Duodenal mucosa (tissue), 2 donors: ENCODE measurements around the gene TTLL7.

ENCODE experiments used
- H3K27ac ChIP-seq: one replicate; pipeline ENCODE4 v1.7.0; 2013; ENCODE audit warnings: low read depth, low read length
- H3K27me3 ChIP-seq, 2 donors: one replicate each; pipeline ENCODE4 v1.7.0; 2013; ENCODE audit warnings: low read length in 2 of 2, control low read depth in 1 of 2; ENCODE audit not compliant: insufficient read depth in 2 of 2, control insufficient read depth in 1 of 2
- H3K36me3 ChIP-seq, 2 donors: one replicate each; pipeline ENCODE4 v1.7.0; 2013; ENCODE audit warnings: low read length in 2 of 2, control low read depth in 1 of 2; ENCODE audit not compliant: insufficient read depth in 2 of 2, control insufficient read depth in 1 of 2
- H3K4me1 ChIP-seq, 2 donors: one replicate each; pipeline ENCODE4 v1.7.0; 2013; ENCODE audit warnings: low read length in 2 of 2, control low read depth in 1 of 2; ENCODE audit not compliant: insufficient read depth in 2 of 2, control insufficient read depth in 1 of 2
- H3K4me3 ChIP-seq, 2 donors: one replicate each; pipeline ENCODE4 v1.7.0; 2013; ENCODE audit warnings: low read length in 2 of 2, low read depth in 1 of 2
- H3K9ac ChIP-seq, 2 donors: one replicate each; pipeline ENCODE4 v1.7.0; 2013; ENCODE audit warnings: low read length in 2 of 2, low read depth in 1 of 2
- H3K9me3 ChIP-seq, 2 donors: one replicate each; pipeline ENCODE4 v1.7.0; 2013; ENCODE audit warnings: low read length in 2 of 2, control low read depth in 1 of 2; ENCODE audit not compliant: control insufficient read depth in 1 of 2

TTLL7 gene

DNA sequence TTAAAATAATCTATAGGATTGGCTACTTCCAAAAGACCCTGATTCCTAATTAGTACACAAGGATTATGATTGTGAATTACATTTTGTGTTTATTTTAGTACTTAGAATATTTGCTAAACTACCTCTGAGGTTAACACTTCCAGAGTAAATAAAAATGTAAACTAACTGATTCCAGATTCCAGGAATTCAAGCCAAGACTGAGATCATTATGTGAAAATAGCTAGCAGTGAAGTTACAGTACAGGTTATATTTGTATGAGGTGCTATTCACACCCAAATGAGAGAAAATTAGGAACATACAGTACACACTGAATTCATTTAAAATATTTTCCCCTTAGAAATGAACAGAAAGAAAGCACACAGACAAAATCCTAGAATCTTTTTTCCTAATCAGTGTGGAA, 28.8 kb downstream of the TTLL7 start:
- Histone ChIP-seq H3K4me3 (no peak overlapping the region), H3K27me3 (no peaks in the 10 kb centered on the region), H3K36me3 (no peaks in the 10 kb centered on the region), H3K4me1 (no peaks in the 10 kb centered on the region), H3K27ac (no peak overlapping the region), H3K9ac (no peak overlapping the region), H3K9me3 (no peaks in the 10 kb centered on the region)

- H3K9ac ChIP-seq, result no peak overlapping the region
- no peaks in the 10 kb centered on the region for H3K27me3 ChIP-seq
- no peaks in the 10 kb centered on the region for H3K9me3 ChIP-seq
- no peaks in the 10 kb centered on the region for H3K36me3 ChIP-seq
- H3K4me3 ChIP-seq, result no peak overlapping the region
- no peaks in the 10 kb centered on the region for H3K4me1 ChIP-seq
- H3K27ac ChIP-seq, result no peak overlapping the region
Measured at GRCh38 chr1:83967336-83967735, 31.6 kb downstream of the TTLL7 start.

DNA sequence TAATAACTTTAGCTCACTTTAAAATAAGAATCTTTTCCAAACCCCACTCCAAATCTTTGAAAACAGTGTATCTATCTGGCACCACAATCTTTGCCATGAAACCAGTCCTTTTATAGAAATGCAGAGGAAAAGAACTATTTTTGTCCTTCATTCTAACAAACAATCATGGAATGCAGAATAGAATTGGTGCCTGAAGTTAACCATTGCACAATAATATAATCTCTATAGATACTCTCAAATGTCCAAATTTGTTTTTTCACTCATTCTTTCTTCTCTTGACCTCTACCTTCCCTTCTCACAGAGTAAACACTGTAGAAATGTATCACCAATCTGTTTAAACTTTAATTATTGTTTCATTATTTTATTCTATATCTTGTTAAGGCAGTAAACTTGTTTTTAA, 34.8 kb downstream of the TTLL7 start:
- Histone ChIP-seq H3K36me3 (no peaks in the 10 kb centered on the region), H3K9ac (no peak overlapping the region), H3K27ac (no peak overlapping the region), H3K9me3 (no peaks in the 10 kb centered on the region), H3K27me3 (no peaks in the 10 kb centered on the region), H3K4me3 (no peak overlapping the region), H3K4me1 (no peaks in the 10 kb centered on the region)

- Histone ChIP-seq H3K9me3 (no peaks in the 10 kb centered on the region), H3K9ac (no peak overlapping the region), H3K27ac (no peak overlapping the region)
Measured at GRCh38 chr1:83961571-83962295, 37.2 kb downstream of the TTLL7 start.

DNA sequence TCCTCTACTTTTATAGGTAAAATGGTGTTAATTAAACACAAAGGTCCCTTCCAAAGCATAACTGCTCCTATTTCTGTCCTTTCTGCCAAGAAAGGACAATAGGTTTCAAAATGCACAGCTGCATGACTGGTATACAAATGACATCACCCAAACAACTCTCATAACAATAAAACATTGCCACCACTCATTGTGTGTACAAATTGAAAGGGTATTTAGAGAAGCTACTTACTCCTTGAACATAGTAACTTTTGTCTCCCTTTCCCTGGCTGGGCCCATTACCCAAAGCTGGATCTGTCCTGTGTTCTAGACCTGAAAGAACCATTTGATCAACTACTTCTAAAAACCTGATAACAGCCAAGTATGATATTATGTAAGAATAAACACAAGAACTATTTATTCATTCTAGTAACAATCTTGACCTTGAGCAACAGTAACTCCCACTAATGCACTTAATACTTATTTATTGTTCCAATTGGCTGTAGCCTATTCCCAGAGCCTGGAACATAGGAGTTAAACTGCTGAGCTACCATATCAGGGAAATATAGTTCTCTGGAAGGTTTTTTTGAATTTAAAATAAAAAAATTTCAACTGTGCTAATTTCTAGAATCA, 38.2 kb downstream of the TTLL7 start:
- Histone ChIP-seq H3K4me3 (no peak overlapping the region), H3K27me3 (no peaks in the 10 kb centered on the region), H3K9ac (no peak overlapping the region), H3K4me1 (no peaks in the 10 kb centered on the region), H3K9me3 (no peaks in the 10 kb centered on the region), H3K27ac (no peak overlapping the region), H3K36me3 (no peaks in the 10 kb centered on the region)

More at GRCh38 chr1:83961571-83962295, 37.2 kb downstream of the TTLL7 start:
- H3K27me3 ChIP-seq, result no peaks in the 10 kb centered on the region
- H3K36me3 ChIP-seq, result no peaks in the 10 kb centered on the region
- H3K4me1 ChIP-seq, result no peaks in the 10 kb centered on the region
- H3K4me3 ChIP-seq, result no peak overlapping the region

DNA sequence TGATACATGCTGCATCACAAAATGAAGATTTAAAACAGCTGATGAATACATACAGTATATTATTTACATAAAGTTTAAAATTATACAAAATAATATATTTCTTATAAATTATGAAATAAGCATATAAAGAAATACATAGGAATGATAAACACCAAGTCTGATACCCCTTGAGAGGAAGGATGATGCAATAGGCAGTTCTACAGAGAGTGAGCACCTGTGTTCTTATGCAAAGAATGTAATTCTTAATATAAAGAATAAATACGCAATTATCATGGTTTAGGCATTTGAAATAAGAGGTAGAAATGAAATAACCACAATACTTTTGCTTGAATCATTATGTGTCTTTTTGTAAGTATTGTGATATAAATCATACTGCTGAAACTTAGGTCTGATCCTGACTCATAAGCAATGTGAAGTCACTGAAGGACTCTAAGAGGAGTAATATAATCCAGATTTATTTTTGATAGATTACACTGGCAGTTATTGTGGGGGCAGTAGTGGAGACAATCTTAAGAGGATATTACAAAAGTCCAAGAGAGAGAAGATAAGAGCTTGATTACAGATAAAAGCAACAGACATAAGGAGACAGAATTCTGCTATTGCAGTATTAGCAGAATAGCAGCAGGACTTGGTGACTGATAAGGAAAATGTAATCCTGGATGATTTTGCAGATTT, 39.0 kb downstream of the TTLL7 start:
- H3K4me3 ChIP-seq, result no peak overlapping the region
- H3K27ac ChIP-seq, result no peak overlapping the region
- H3K27me3 ChIP-seq, result no peaks in the 10 kb centered on the region
- no peaks in the 10 kb centered on the region for H3K9me3 ChIP-seq
- H3K36me3 ChIP-seq, result no peaks in the 10 kb centered on the region
- no peaks in the 10 kb centered on the region for H3K4me1 ChIP-seq
- H3K9ac ChIP-seq, result no peak overlapping the region

DNA sequence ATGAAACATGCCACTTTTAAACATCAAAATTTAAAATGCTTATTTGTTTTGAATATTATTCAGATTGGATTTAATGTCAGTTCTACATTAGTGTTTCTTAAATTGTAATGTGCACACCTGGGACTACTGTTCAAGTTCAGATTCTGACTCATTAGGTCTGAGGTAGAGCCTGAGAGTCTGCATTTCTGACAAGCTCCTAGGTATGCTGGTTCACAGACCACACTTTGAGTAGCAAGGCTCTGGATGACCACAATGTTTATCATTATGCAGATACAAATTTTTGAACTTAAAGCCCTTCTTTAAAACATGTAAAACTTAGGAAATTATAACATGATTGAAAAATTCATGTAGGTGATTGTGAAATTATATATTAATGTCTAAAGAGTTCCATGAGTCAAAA, 40.2 kb downstream of the TTLL7 start:
- Histone ChIP-seq H3K27me3 (no peaks in the 10 kb centered on the region), H3K9ac (no peak overlapping the region), H3K27ac (no peak overlapping the region), H3K4me3 (no peak overlapping the region), H3K36me3 (no peaks in the 10 kb centered on the region), H3K4me1 (no peaks in the 10 kb centered on the region), H3K9me3 (no peaks in the 10 kb centered on the region)

GRCh38 chr1:83954166-83954823, 44.6 kb downstream of the TTLL7 start:
- H3K27ac ChIP-seq, result no peak overlapping the region

DNA sequence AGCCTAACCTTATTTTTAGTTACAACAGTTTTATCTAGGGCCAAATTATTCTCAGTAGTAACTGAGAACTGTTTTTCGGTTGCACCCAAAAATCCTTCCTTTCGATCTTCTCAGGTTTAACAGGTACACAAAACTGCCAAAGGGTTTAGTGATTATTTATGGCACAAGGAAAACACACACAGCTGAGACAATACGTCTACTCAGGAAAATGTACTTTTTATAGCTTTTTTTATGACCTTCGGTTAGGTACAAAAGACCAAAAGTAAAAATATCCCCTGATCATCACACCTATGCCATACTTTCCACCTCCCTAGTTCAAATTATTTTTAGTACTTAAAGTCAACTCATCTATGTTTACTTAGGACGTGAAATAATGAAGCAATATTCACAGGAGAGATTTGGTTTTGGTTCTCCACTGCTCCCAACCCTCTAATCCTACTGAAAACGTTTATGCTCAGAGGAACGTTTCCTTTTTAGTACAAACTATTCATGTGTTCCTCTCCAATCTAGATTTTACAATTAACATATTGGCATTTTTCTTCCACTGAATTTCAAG, 48.7 kb downstream of the TTLL7 start:
- no peaks in the 10 kb centered on the region for H3K9me3 ChIP-seq
- H3K4me3 ChIP-seq, result no peak overlapping the region
- H3K4me1 ChIP-seq, result no peaks in the 10 kb centered on the region
- no peaks in the 10 kb centered on the region for H3K36me3 ChIP-seq
- no peaks in the 10 kb centered on the region for H3K27me3 ChIP-seq
- H3K27ac ChIP-seq, result no peak overlapping the region
- no peak overlapping the region for H3K9ac ChIP-seq

More at GRCh38 chr1:83954166-83954823, 44.6 kb downstream of the TTLL7 start:
- Histone ChIP-seq H3K36me3 (no peaks in the 10 kb centered on the region), H3K27me3 (no peaks in the 10 kb centered on the region), H3K4me1 (no peaks in the 10 kb centered on the region), H3K9me3 (no peaks in the 10 kb centered on the region), H3K4me3 (no peak overlapping the region), H3K9ac (no peak overlapping the region)

DNA sequence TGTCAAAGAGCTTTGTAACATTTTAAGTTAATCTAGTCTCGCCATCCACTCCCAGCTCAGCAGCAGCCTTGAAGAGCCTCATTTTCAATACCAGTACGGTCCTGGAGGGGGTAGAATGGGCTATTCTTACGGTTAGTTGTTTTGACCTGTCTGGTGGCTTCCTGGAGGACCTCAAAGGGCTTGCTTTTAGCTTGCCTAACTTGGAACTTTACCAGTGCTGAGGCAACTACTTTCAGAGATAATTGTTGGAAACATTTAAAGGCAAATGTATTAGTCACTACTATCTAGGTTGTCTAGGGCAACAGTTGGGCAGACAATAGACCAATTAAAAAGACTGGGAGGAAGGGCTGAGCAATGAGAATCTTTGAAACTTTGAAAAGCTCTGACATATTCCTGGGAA, 56.0 kb downstream of the TTLL7 start:
- Histone ChIP-seq H3K9me3 (no peaks in the 10 kb centered on the region), H3K4me3 (no peak overlapping the region), H3K27ac (no peak overlapping the region), H3K9ac (no peak overlapping the region), H3K4me1 (no peaks in the 10 kb centered on the region), H3K27me3 (no peaks in the 10 kb centered on the region), H3K36me3 (no peaks in the 10 kb centered on the region)
